IMR-90 (cell line): ENCODE measurements around the gene SH2D6. TPM values are rescaled to one million over a fixed set of nuclear protein-coding genes. Genes with fewer than 3 reads are reported as not detected.

Source experiments
- ATAC-seq: fragments of 200-7000 bp; cut with Tn5 transposase; 2 replicates; pipeline ENCODE4 v1.9.1; 2020; ENCODE audit warnings: low read depth, mild to moderate bottlenecking, moderate library complexity
- BruUV-seq: library from RNA; stranded (reverse); fragments of 400-500 nt; replicated peaks from 2 replicates; lab custom pipeline; 2021; lab: Mats Ljungman, UMichigan
- CTCF ChIA-PET: fragments of 300-600 bp; formaldehyde crosslinking; extraction: SDS; loops from one replicate; lab custom pipeline; 2021; ENCODE audit warnings: antibody characterized with exemption; lab: Yijun Ruan, JAX
- POLR2A ChIA-PET: fragments of 300-600 bp; sonication (Branson Sonifier 250); formaldehyde crosslinking; loops from one replicate; lab custom pipeline; 2022; ENCODE audit warnings: antibody characterized with exemption; ENCODE audit not compliant: unreplicated experiment; lab: Charles Lee
- DNase-seq: peaks from one replicate; pipeline ENCODE4 v3.0.0; 2013
- H2AFZ ChIP-seq: replicated peaks from 2 replicates; pipeline ENCODE3; 2013; ENCODE audit warnings: low read length, mild to moderate bottlenecking; ENCODE audit not compliant: poor library complexity
- H2AK5ac ChIP-seq: 2 replicates; pipeline ENCODE4 v1.6.1; 2013; ENCODE audit warnings: low read depth, low read length, inconsistent platforms
- H2AK9ac ChIP-seq: replicated peaks from 2 replicates; pipeline ENCODE3; 2013; ENCODE audit warnings: mild to moderate bottlenecking, low read depth, low read length, moderate library complexity; ENCODE audit not compliant: poor library complexity
- H2BK120ac ChIP-seq: 2 replicates; pipeline ENCODE4 v1.6.1; 2013; ENCODE audit warnings: low read depth, low read length, inconsistent platforms
- H2BK15ac ChIP-seq: 3 replicates; pipeline ENCODE4 v1.6.1; 2013; ENCODE audit warnings: low read depth, low read length, inconsistent platforms
- H2BK20ac ChIP-seq: 2 replicates; pipeline ENCODE4 v1.6.1; 2013; ENCODE audit warnings: low read depth, mild to moderate bottlenecking, inconsistent platforms, low read length, moderate library complexity
- H2BK5ac ChIP-seq: 2 replicates; pipeline ENCODE4 v1.6.1; 2013; ENCODE audit warnings: mild to moderate bottlenecking, low read depth, low read length, inconsistent platforms; ENCODE audit not compliant: poor library complexity, severe bottlenecking
- H3K14ac ChIP-seq: replicated peaks from 2 replicates; pipeline ENCODE4 v1.6.1; 2013; ENCODE audit warnings: low read depth, low read length, inconsistent platforms
- H3K18ac ChIP-seq: 2 replicates; pipeline ENCODE4 v1.6.1; 2013; ENCODE audit warnings: low read depth, low read length, control low read depth
- H3K23ac ChIP-seq: 2 replicates; pipeline ENCODE4 v1.6.1; 2013; ENCODE audit warnings: low read depth, low read length, inconsistent platforms
- H3K27ac ChIP-seq: 2 replicates; pipeline ENCODE4 v1.5.1; 2013; ENCODE audit warnings: mild to moderate bottlenecking, control low read depth, low read length; ENCODE audit not compliant: insufficient read depth
- H3K27me3 ChIP-seq: 2 replicates; pipeline ENCODE4 v1.6.1; 2013; ENCODE audit warnings: low read length; ENCODE audit not compliant: control insufficient read depth, insufficient read depth
- H3K36me3 ChIP-seq: 2 replicates; pipeline ENCODE4 v1.6.1; 2013; ENCODE audit warnings: low read length, mixed read lengths; ENCODE audit not compliant: control insufficient read depth, insufficient read depth
- H3K4ac ChIP-seq: 2 replicates; pipeline ENCODE4 v1.6.1; 2013; ENCODE audit warnings: low read depth, low read length, inconsistent platforms
- H3K4me1 ChIP-seq: 2 replicates; pipeline ENCODE4 v1.6.1; 2013; ENCODE audit warnings: low read length, mixed read lengths; ENCODE audit not compliant: control insufficient read depth, insufficient read depth
- H3K4me2 ChIP-seq: 2 replicates; pipeline ENCODE4 v1.6.1; 2013; ENCODE audit warnings: low read depth, mild to moderate bottlenecking, control low read depth, low read length, moderate library complexity
- H3K4me3 ChIP-seq: 2 replicates; pipeline ENCODE4 v1.5.1; 2013; ENCODE audit warnings: low read depth, mild to moderate bottlenecking, control low read depth, low read length, moderate library complexity; ENCODE audit not compliant: insufficient read depth
- H3K56ac ChIP-seq: 2 replicates; pipeline ENCODE4 v1.6.1; 2013; ENCODE audit warnings: low read length, inconsistent platforms; ENCODE audit not compliant: insufficient read depth; ENCODE audit errors: extremely low read depth
- H3K79me1 ChIP-seq, 2 experiments: 2 replicates each; pipeline ENCODE4 v1.6.1; 2013; ENCODE audit warnings: low read length in 2 of 2, inconsistent platforms in 1 of 2, low read depth in 1 of 2
- H3K9ac ChIP-seq: 2 replicates; pipeline ENCODE4 v1.6.1; 2013; ENCODE audit warnings: low read depth, low read length, control low read depth
- H3K9me1 ChIP-seq: 2 replicates; pipeline ENCODE4 v1.6.1; 2013; ENCODE audit warnings: low read length, inconsistent platforms; ENCODE audit not compliant: insufficient read depth
- H3K9me3 ChIP-seq: 2 replicates; pipeline ENCODE4 v1.6.1; 2013; ENCODE audit warnings: low read length; ENCODE audit not compliant: control insufficient read depth, insufficient read depth
- H4K20me1 ChIP-seq: 2 replicates; pipeline ENCODE4 v1.6.1; 2013; ENCODE audit warnings: low read length, inconsistent platforms; ENCODE audit not compliant: insufficient read depth
- H4K5ac ChIP-seq: 2 replicates; pipeline ENCODE4 v1.6.1; 2013; ENCODE audit warnings: mild to moderate bottlenecking, low read depth, low read length, control low read depth
- H4K8ac ChIP-seq, 2 experiments: 2 replicates each; pipeline ENCODE4 v1.6.1; 2013; ENCODE audit warnings: low read depth in 2 of 2, low read length in 2 of 2, control low read depth in 1 of 2, inconsistent platforms in 1 of 2
- H4K91ac ChIP-seq: 2 replicates; pipeline ENCODE4 v1.6.1; 2013; ENCODE audit warnings: low read depth, low read length, inconsistent platforms; ENCODE audit not compliant: insufficient read depth
- CTCF ChIP-seq: conservative IDR thresholded peaks from 2 replicates; pipeline ENCODE4 v1.5.1; 2012; ENCODE audit warnings: mild to moderate bottlenecking, low read depth, low read length, improper control_type of control experiment
- MAFK ChIP-seq: IDR thresholded peaks from 2 replicates; pipeline ENCODE4 v1.6.1; 2012; ENCODE audit warnings: low read depth, low read length, improper control_type of control experiment
- MAZ ChIP-seq: IDR thresholded peaks from 2 replicates; pipeline ENCODE4 v1.6.1; 2012; ENCODE audit warnings: low read depth, mild to moderate bottlenecking, low read length, improper control_type of control experiment, moderate library complexity, borderline replicate concordance
- MXI1 ChIP-seq: IDR thresholded peaks from 2 replicates; pipeline ENCODE4 v1.6.1; 2012; ENCODE audit warnings: low read depth, mild to moderate bottlenecking, low read length, moderate library complexity, borderline replicate concordance
- WGBS, 2 experiments: methylation state at CpG; one replicate each; pipeline versions ENCODE4 v1.1.5 to v1.1.7; 2013; ENCODE audit warnings: missing lambda C conversion rate in 2 of 2; ENCODE audit not compliant: insufficient read length in 1 of 2; ENCODE audit errors: extremely low coverage in 2 of 2; 5-methylcytosine and 5-hydroxymethylcytosine counted together
- dilution Hi-C: fragments of 300-500 bp; cut with HindIII; formaldehyde crosslinking; loops from one replicate; pipeline ENCODE4 v1.14.3; 2018; ENCODE audit warnings: low sequenced_read_pairs; ENCODE audit not compliant: unreplicated experiment
- in situ Hi-C: fragments of 300-500 bp; cut with MboI; formaldehyde crosslinking; loops from 3 replicates; pipeline ENCODE4 v1.14.3; 2019; ENCODE audit warnings: low sequenced_read_pairs, inconsistent platforms, mixed read lengths
- intact Hi-C: fragments of 100-400 bp; cut with micrococcal nuclease; formaldehyde crosslinking; loops from 2 replicates; pipeline ENCODE4 v1.10.0; 2022
- polyA plus RNA-seq, 3 experiments: library from polyadenylated mRNA; depleted of rRNA; stranded (reverse); fragments of >200 nt; gene quantifications; 2 replicates each; pipeline ENCODE4 v1.2.3, GENCODE V29; 2012; ENCODE audit warnings: low replicate concordance in 1 of 3
- total RNA-seq: library from RNA; depleted of rRNA; stranded (reverse); fragments of >200 nt; gene quantifications from 2 replicates; pipeline ENCODE4 v1.2.3, GENCODE V29; 2012

SH2D6 gene
- total and polyA plus RNA-seq, 2 of the 4 experiments (the other 2 are of a cell fraction) = 0.32 to 0.36 TPM

GRCh38 chr2:85459771-85460170 is 41.3 kb downstream of the SH2D6 start (continued):
- no peak for TF ChIP-seq CTCF
- no peak for TF ChIP-seq MXI1

- dilution Hi-C loops (no loop called here), in situ Hi-C loops (no loop called here), intact Hi-C loops (no loop called here)
- no TSS peak for BruUV-seq
- POLR2A ChIA-PET = no interaction called here
- no peak overlapping the region for H2AK9ac ChIP-seq
- WGBS, 2 experiments = no CpG with 5 or more reads among the region's 2 CpGs
- H3K56ac ChIP-seq = no peak overlapping the region
- H3K9me1 ChIP-seq = no peaks in the 10 kb centered on the region
- H3K9ac ChIP-seq = no peak overlapping the region
- H3K27me3 ChIP-seq = no peaks in the 10 kb centered on the region
- no peak overlapping the region for H4K8ac ChIP-seq
- H4K20me1 ChIP-seq = no peaks in the 10 kb centered on the region
- DNase-seq (no peak), ATAC-seq (no peak)
- no peak overlapping the region for H3K14ac ChIP-seq
- H3K4me3 ChIP-seq = no peak overlapping the region
- H3K4ac ChIP-seq = no peak overlapping the region
- no peak overlapping the region for H3K18ac ChIP-seq
- CTCF ChIA-PET = interaction anchor here (0.7 kb wide), 1 partner anchor 44 kb away, joined by 3 read pairs; no protein-coding TSS in a partner anchor
- H4K91ac ChIP-seq = no peak overlapping the region
- no peak overlapping the region for H3K23ac ChIP-seq
- H2BK120ac ChIP-seq = no peak overlapping the region; the same call in 1 of the 2 replicates
- H2BK15ac ChIP-seq = no peak overlapping the region; the same call in 2 of the 3 replicates
- no peak overlapping the region for H2AFZ ChIP-seq
- no peak overlapping the region for H2BK5ac ChIP-seq
- no peak overlapping the region for H3K27ac ChIP-seq
- no peaks in the 10 kb centered on the region for H3K79me1 ChIP-seq
- no peaks in the 10 kb centered on the region for H3K9me3 ChIP-seq
- H3K4me2 ChIP-seq = no peak overlapping the region
- H2BK20ac ChIP-seq = no peak overlapping the region
- no peak overlapping the region for H2AK5ac ChIP-seq
- TF ChIP-seq MAZ (no peak), MAFK (no peak)
- H4K5ac ChIP-seq = no peak overlapping the region
- H3K4me1 ChIP-seq = no peaks in the 10 kb centered on the region; the same call in 1 of the 2 replicates
- H3K36me3 ChIP-seq = no peaks in the 10 kb centered on the region
These were observed 43.8 kb downstream of the SH2D6 start for GRCh38 chr2:85462322-85462721.
